SIG-M5 (cell line): Measurements from ENCODE around the gene ABHD2.
"Not testable (repeated sequence)": the region's sequence is repeated elsewhere in the genome, so short reads cannot be mapped to it uniquely, and the experiment has no call there.

ENCODE experiments used
- DNase-seq: peaks from one replicate; lab custom pipeline; 2025; lab: John Stamatoyannopoulos, UW

Gene ABHD2

GRCh38 chr15:89075101-89075640, 13.1 kb upstream of the ABHD2 start:
- DNase-seq, result no peak

GRCh38 chr15:89075846-89076245, 12.4 kb upstream of the ABHD2 start:
- no peak for DNase-seq

- DNase-seq, result no peak
These were observed 10.5 kb upstream of the ABHD2 start for GRCh38 chr15:89077750-89078149.

- DNase-seq, result no peak
These were observed 9.1 kb upstream of the ABHD2 start for GRCh38 chr15:89078851-89079810.

GRCh38 chr15:89081878-89082277, 6.4 kb upstream of the ABHD2 start:
- no peak for DNase-seq

- no peak for DNase-seq
These were observed 5.0 kb upstream of the ABHD2 start for GRCh38 chr15:89083246-89083645.

- DNase-seq, result no peak
These were observed 2.8 kb upstream of the ABHD2 start for GRCh38 chr15:89085289-89085926.

- not testable (repeated sequence) for DNase-seq
These were observed 2.3 kb upstream of the ABHD2 start for GRCh38 chr15:89085933-89086332.

GRCh38 chr15:89086390-89086789, 1.9 kb upstream of the ABHD2 start:
- DNase-seq, result not testable (repeated sequence)

GRCh38 chr15:89087161-89087829, 961 bp upstream of the ABHD2 start:
- DNase-seq, result no peak

GRCh38 chr15:89088605-89089315, 504 bp downstream of the ABHD2 start:
- no peak for DNase-seq

GRCh38 chr15:89089316-89090230, 1.3 kb downstream of the ABHD2 start:
- no peak for DNase-seq

- peak; percentile 9 for DNase-seq
These were observed 2.8 kb downstream of the ABHD2 start for GRCh38 chr15:89090791-89091626.

GRCh38 chr15:89091627-89092220, 3.5 kb downstream of the ABHD2 start:
- DNase-seq, result no peak

GRCh38 chr15:89093509-89093908, 5.3 kb downstream of the ABHD2 start:
- DNase-seq, result no peak

GRCh38 chr15:89095073-89095472, 6.8 kb downstream of the ABHD2 start:
- DNase-seq, result no peak

GRCh38 chr15:89095556-89095955, 7.3 kb downstream of the ABHD2 start:
- no peak for DNase-seq

GRCh38 chr15:89096664-89097063, 8.4 kb downstream of the ABHD2 start:
- DNase-seq, result no peak

- no peak for DNase-seq
These were observed 9.1 kb downstream of the ABHD2 start for GRCh38 chr15:89097313-89097712.
